GM18517 (cell line): ENCODE data around the gene REC114.
"Not testable (repeated sequence)": the region's sequence is repeated elsewhere in the genome, so short reads cannot be mapped to it uniquely, and the experiment has no call there.

ENCODE experiments used
- ATAC-seq: cut with Tn5 transposase; IDR thresholded peaks from one replicate; pipeline ENCODE4 v1.9.1; 2021; ENCODE audit warnings: mild to moderate bottlenecking, moderate library complexity; ENCODE audit not compliant: unreplicated experiment

The REC114 gene

GRCh38 chr15:73454096-73454495, 11.1 kb downstream of the REC114 start:
- no peak for ATAC-seq

- no peak for ATAC-seq
These were observed 12.9 kb downstream of the REC114 start for GRCh38 chr15:73455876-73456275.

- ATAC-seq, result no peak
These were observed 14.4 kb downstream of the REC114 start for GRCh38 chr15:73457334-73457733.

GRCh38 chr15:73460662-73461061, 17.7 kb downstream of the REC114 start:
- no peak for ATAC-seq

GRCh38 chr15:73464602-73465001, 21.6 kb downstream of the REC114 start:
- no peak for ATAC-seq

- ATAC-seq, result no peak
These were observed 24.8 kb downstream of the REC114 start for GRCh38 chr15:73467758-73468157.

- no peak for ATAC-seq
These were observed 31.8 kb downstream of the REC114 start for GRCh38 chr15:73474785-73475184.

GRCh38 chr15:73476704-73477216, 33.8 kb downstream of the REC114 start:
- no peak for ATAC-seq

GRCh38 chr15:73480050-73480449, 37.1 kb downstream of the REC114 start:
- no peak for ATAC-seq

- no peak for ATAC-seq
These were observed 39.2 kb downstream of the REC114 start for GRCh38 chr15:73482166-73482565.

GRCh38 chr15:73483053-73483452, 40.1 kb downstream of the REC114 start:
- no peak for ATAC-seq

- ATAC-seq, result no peak
These were observed 42.4 kb downstream of the REC114 start for GRCh38 chr15:73485372-73485771.

- ATAC-seq, result not testable (repeated sequence)
These were observed 42.9 kb downstream of the REC114 start for GRCh38 chr15:73485885-73486284.

- no peak for ATAC-seq
These were observed 45.7 kb downstream of the REC114 start for GRCh38 chr15:73488698-73489097.

- no peak for ATAC-seq
These were observed 51.0 kb downstream of the REC114 start for GRCh38 chr15:73493922-73494321.

- ATAC-seq, result no peak
These were observed 52.2 kb downstream of the REC114 start for GRCh38 chr15:73495181-73495580.

GRCh38 chr15:73500696-73501095, 57.7 kb downstream of the REC114 start:
- ATAC-seq, result no peak

GRCh38 chr15:73504885-73505284, 61.9 kb downstream of the REC114 start:
- no peak for ATAC-seq

GRCh38 chr15:73515527-73515926, 72.6 kb downstream of the REC114 start:
- no peak for ATAC-seq

GRCh38 chr15:73517566-73517965, 74.6 kb downstream of the REC114 start:
- ATAC-seq, result no peak

GRCh38 chr15:73518180-73518862, 75.4 kb downstream of the REC114 start:
- no peak for ATAC-seq

- no peak for ATAC-seq
These were observed 76.1 kb downstream of the REC114 start for GRCh38 chr15:73518876-73519733.
